Liver (tissue), 3 donors: ENCODE results near the gene DPEP2.

Source experiments
- JUND ChIP-seq, 2 donors: IDR thresholded peaks; 2 replicates each; pipeline ENCODE4 v1.6.1; 2016; ENCODE audit warnings: antibody characterized with exemption in 2 of 2
- RAD21 ChIP-seq, 2 donors: IDR thresholded peaks; 2 replicates each; pipeline ENCODE4 v1.6.1; 2016; ENCODE audit warnings: antibody characterized with exemption in 2 of 2, mild to moderate bottlenecking in 2 of 2
- REST ChIP-seq: IDR thresholded peaks from 2 replicates; pipeline ENCODE4 v1.6.1; 2016; ENCODE audit warnings: antibody characterized with exemption, mild to moderate bottlenecking
- SP1 ChIP-seq: IDR thresholded peaks from 2 replicates; pipeline ENCODE4 v1.6.1; 2018; ENCODE audit warnings: antibody characterized with exemption, mild to moderate bottlenecking
- TAF1 ChIP-seq: conservative IDR thresholded peaks from 2 replicates; pipeline ENCODE4 v1.6.1; 2016; ENCODE audit warnings: antibody characterized with exemption, mild to moderate bottlenecking
- YY1 ChIP-seq: IDR thresholded peaks from 2 replicates; pipeline ENCODE4 v1.6.1; 2016; ENCODE audit warnings: antibody characterized with exemption, mild to moderate bottlenecking
- TF ChIP-seq, protein P1 (sequence below): fragments of 150-350 bp; IDR thresholded peaks from 2 replicates; pipeline ENCODE4 v1.5.1; 2017; ENCODE audit warnings: improper control_type of control experiment, low read depth, low read length; ENCODE audit not compliant: missing input control
- TF ChIP-seq, protein P2 (sequence below): IDR thresholded peaks from 2 replicates; pipeline ENCODE4 v1.6.1; 2016; ENCODE audit warnings: antibody characterized with exemption
- donor health status: healthy.
- donor health status: healthy.

- TF ChIP-seq, protein P1, sequence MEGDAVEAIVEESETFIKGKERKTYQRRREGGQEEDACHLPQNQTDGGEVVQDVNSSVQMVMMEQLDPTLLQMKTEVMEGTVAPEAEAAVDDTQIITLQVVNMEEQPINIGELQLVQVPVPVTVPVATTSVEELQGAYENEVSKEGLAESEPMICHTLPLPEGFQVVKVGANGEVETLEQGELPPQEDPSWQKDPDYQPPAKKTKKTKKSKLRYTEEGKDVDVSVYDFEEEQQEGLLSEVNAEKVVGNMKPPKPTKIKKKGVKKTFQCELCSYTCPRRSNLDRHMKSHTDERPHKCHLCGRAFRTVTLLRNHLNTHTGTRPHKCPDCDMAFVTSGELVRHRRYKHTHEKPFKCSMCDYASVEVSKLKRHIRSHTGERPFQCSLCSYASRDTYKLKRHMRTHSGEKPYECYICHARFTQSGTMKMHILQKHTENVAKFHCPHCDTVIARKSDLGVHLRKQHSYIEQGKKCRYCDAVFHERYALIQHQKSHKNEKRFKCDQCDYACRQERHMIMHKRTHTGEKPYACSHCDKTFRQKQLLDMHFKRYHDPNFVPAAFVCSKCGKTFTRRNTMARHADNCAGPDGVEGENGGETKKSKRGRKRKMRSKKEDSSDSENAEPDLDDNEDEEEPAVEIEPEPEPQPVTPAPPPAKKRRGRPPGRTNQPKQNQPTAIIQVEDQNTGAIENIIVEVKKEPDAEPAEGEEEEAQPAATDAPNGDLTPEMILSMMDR: no peak
- TF ChIP-seq RAD21 (IDR thresholded peaks at IDR 0.05) (no peak), JUND (IDR thresholded peaks at IDR 0.05) (peak in 1 of 2 donors; percentile 86), REST (peak; percentile 37), SP1 (peak; percentile 79), TAF1 (no peak), YY1 (peak; percentile 90)
- TF ChIP-seq, protein P2, sequence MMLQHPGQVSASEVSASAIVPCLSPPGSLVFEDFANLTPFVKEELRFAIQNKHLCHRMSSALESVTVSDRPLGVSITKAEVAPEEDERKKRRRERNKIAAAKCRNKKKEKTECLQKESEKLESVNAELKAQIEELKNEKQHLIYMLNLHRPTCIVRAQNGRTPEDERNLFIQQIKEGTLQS: no peak
Observed at GRCh38 chr16:67954421-67955196, 44.7 kb downstream of the DPEP2 start.
